ENCODE results near the gene IGF2BP2. TPM values are rescaled to one million over a fixed set of nuclear protein-coding genes. Genes with fewer than 3 reads are reported as not detected.
"Not testable (repeated sequence)": the region's sequence is repeated elsewhere in the genome, so short reads cannot be mapped to it uniquely, and the experiment has no call there.

The IGF2BP2 gene
- total and polyA plus RNA-seq, 3 experiments from 2014 or later, result 0.42 TPM; not detected in 1

DNA sequence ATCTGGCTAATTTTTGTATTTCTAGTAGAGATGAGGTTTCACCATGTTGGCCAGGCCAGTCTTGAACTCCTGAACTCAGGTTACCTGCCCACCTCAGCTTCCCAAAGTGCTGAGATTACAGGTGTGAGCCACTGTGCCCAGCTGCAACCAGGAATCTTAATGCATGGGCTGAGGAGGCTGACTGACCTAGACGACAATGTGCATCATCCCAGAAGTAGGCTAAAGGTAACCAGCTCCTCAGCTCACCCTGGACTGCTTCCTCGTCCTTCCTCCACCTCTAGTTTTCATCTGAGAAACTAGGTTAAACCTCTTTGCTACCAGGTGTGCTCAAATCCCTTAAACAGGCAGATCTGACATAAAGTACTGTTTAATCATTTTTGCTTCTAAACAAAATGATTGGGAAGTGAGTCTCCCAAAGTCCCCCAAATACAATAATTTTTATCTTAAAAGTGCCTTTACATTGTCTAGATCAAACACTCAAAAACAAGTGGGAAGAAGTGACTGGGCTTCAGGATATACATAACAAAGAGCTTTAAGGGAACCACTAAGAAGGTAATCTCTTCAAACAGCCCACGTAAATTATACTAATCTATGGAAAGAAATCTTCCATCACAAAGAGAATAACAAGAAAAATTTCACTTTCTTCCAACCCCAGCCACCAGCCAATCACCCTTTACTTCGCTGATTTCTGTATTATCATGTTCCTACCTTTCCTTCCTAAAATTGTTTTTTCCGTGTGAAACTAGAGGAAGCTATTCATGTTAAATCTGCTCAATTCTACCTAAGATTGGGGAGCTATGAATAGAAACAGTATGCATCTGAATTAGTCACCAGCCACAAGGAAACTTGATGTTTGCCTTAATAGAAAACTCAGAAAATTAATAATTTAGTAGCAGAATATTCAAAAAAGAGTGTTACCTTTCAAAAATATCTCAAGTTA lies 34.7 kb downstream of the IGF2BP2 start:
- Histone ChIP-seq H3K27ac (ENCODE audit: low read depth, low read length) (no peak overlapping the region), H3K4me1 (ENCODE audit: insufficient read depth, low read length) (no peaks in the 10 kb centered on the region), H3K36me3 (ENCODE audit: insufficient read depth, low read length) (no peaks in the 10 kb centered on the region), H3K27me3 (ENCODE audit: insufficient read depth, low read length, poor library complexity, severe bottlenecking) (no peaks in the 10 kb centered on the region), H3K4me3 (ENCODE audit: low read length) (no peak overlapping the region), H3K9me3 (ENCODE audit: low read length) (no peaks in the 10 kb centered on the region)
- Mint-ChIP-seq H3K36me3 (no peaks in the 10 kb centered on the region), H3K4me1 (no peaks in the 10 kb centered on the region), H3K27ac (no peak overlapping the region), H3K9me3 (no peaks in the 10 kb centered on the region), H3K27me3 (peaks cover 4 to 24% of the 10 kb centered on the region in 2 donors), H3K4me3 (no peak overlapping the region)
- ChIA-PET CTCF (no interaction called here), POLR2A (no interaction called here)
- no peak for DNase-seq

DNA sequence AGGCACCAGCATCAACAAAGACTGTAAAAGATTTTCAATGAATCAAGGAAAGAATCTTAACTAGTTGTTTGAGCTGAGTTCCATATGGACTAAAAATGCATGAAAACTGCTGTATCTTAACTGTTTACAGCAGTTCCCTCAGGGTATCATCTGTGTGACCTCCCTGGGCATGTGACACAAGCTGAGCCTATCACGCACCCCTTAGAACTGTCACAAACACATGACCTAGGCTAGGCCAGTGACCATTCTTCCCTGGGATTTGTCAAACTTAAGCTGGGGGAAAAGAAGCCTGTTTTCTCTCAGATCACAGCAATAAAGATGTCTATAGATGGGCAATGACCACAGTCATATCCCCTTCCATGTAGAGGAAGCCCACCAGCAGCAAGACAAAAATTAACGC lies 35.7 kb downstream of the IGF2BP2 start:
- CTCF ChIA-PET, result no interaction called here
- H3K4me3 ChIP-seq (ENCODE audit: low read length), result no peak overlapping the region
- Mint-ChIP-seq H3K27ac (no peak overlapping the region), H3K27me3 (peaks cover 4 to 26% of the 10 kb centered on the region in 2 donors), H3K36me3 (no peaks in the 10 kb centered on the region), H3K4me1 (no peaks in the 10 kb centered on the region), H3K4me3 (no peak overlapping the region), H3K9me3 (no peaks in the 10 kb centered on the region)
- no peaks in the 10 kb centered on the region for H3K4me1 ChIP-seq (ENCODE audit: insufficient read depth, low read length)
- no peaks in the 10 kb centered on the region for H3K36me3 ChIP-seq (ENCODE audit: insufficient read depth, low read length)
- H3K9me3 ChIP-seq (ENCODE audit: low read length), result no peaks in the 10 kb centered on the region
- H3K27ac ChIP-seq (ENCODE audit: low read depth, low read length), result no peak overlapping the region
- no peaks in the 10 kb centered on the region for H3K27me3 ChIP-seq (ENCODE audit: insufficient read depth, low read length, poor library complexity, severe bottlenecking)
- DNase-seq, result no peak
- POLR2A ChIA-PET, result no interaction called here

DNA sequence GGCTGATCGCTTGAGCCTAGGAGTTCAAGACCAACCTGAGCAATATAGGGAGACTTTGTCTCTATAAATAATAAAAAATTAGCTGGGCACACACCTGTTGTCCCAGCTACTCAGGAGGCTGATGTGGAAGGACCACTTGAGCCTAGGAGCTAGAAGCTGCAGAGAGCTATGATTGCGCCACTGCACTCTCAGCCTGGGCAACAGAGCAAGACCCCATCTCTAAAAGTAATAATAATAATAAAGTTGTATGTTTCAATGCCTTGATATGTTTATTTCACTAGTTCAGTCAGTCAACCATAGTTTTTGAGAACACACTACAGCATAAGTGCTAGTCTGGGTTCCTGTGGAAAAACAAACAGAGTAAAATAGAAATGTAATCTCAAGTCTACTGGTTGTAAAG lies 36.5 kb downstream of the IGF2BP2 start:
- no peaks in the 10 kb centered on the region for H3K9me3 ChIP-seq (ENCODE audit: low read length)
- H3K4me1 ChIP-seq (ENCODE audit: insufficient read depth, low read length), result no peaks in the 10 kb centered on the region
- H3K27ac ChIP-seq (ENCODE audit: low read depth, low read length), result no peak overlapping the region
- POLR2A ChIA-PET, result no interaction called here
- H3K9me3 Mint-ChIP-seq, result no peaks in the 10 kb centered on the region
- H3K27ac Mint-ChIP-seq, result no peak overlapping the region
- H3K36me3 Mint-ChIP-seq, result no peaks in the 10 kb centered on the region
- no peak overlapping the region for H3K4me3 ChIP-seq (ENCODE audit: low read length)
- H3K36me3 ChIP-seq (ENCODE audit: insufficient read depth, low read length), result no peaks in the 10 kb centered on the region
- no peak for DNase-seq
- H3K4me3 Mint-ChIP-seq, result no peak overlapping the region
- no peaks in the 10 kb centered on the region for H3K4me1 Mint-ChIP-seq
- H3K27me3 ChIP-seq (ENCODE audit: insufficient read depth, low read length, poor library complexity, severe bottlenecking), result no peaks in the 10 kb centered on the region
- CTCF ChIA-PET, result no interaction called here
- H3K27me3 Mint-ChIP-seq, result peaks cover 4 to 28% of the 10 kb centered on the region in 2 donors

DNA sequence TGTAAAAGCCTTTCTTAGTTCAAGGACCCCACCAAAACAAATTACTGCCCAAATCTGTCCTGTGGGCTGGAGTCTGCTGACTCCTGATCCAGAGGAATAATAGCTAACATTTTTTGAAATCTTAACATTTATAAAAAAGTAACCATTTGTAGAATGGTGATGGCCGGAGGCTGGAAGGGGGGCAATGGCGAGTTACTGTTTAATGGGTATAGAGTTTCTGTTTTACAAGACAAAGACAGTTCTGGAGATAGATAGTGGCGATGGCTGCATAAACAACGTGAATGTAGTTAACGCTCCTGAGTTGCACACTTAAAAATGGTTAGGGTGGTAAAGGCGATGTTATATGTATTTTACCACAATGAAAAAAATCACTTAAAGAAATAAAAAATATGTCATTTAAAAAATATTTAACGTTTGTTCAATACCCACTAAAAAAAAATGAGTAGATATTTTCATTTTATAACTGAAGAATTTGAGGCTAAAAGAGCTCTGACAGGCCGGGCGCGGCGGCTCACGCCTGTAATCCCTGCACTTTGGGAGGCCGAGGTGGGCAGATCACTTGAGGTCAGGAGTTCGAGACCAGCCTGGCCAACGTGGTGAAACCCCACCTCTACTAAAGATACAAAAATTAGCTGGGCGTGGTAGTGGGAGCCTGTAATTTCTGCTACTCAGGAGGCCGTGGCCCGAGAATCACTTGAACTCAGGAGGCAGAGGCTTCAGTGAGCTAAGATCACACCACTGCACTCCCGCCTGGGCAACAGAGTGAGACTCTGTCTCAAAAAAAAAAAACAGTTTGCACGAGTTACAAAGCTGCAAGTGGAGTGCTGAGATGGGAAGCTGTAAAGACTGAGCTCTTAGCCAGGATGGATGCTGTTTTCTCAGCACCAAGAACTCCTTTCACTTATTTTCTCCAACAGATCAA lies 37.6 kb downstream of the IGF2BP2 start:
- Mint-ChIP-seq H3K4me3 (no peak overlapping the region), H3K36me3 (no peaks in the 10 kb centered on the region), H3K9me3 (no peaks in the 10 kb centered on the region), H3K27me3 (peaks cover 4 to 29% of the 10 kb centered on the region in 2 donors), H3K27ac (no peak overlapping the region), H3K4me1 (no peaks in the 10 kb centered on the region)
- Histone ChIP-seq H3K27ac (ENCODE audit: low read depth, low read length) (no peak overlapping the region), H3K27me3 (ENCODE audit: insufficient read depth, low read length, poor library complexity, severe bottlenecking) (no peaks in the 10 kb centered on the region), H3K9me3 (ENCODE audit: low read length) (no peaks in the 10 kb centered on the region), H3K36me3 (ENCODE audit: insufficient read depth, low read length) (no peaks in the 10 kb centered on the region), H3K4me3 (ENCODE audit: low read length) (no peak overlapping the region), H3K4me1 (ENCODE audit: insufficient read depth, low read length) (no peaks in the 10 kb centered on the region)
- CTCF ChIA-PET, result no interaction called here
- POLR2A ChIA-PET, result no interaction called here
- DNase-seq, result no peak

DNA sequence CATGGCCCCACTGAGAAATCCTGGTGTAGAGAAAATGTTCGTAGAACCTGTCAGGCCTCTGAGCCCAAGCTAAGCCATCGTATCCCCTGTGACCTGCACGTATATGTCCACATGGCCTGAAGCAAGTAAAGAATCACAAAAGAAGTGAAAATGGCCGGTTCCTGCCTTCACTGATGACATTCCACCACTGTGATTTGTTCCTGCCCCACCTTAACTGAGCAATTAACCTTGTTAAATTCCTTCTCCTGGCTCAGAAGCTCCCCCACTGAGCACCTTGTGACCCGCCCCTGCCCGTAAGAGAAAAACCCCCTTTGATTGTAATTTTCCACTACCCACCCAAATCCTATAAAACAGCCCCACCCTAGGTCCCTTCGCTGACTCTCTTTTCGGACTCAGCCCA lies 38.6 kb downstream of the IGF2BP2 start:
- H3K4me1 Mint-ChIP-seq; H3K9me3 ChIP-seq (ENCODE audit: low read length); H3K4me1 ChIP-seq (ENCODE audit: insufficient read depth, low read length); H3K4me3 ChIP-seq (ENCODE audit: low read length); H3K27me3 ChIP-seq (ENCODE audit: insufficient read depth, low read length, poor library complexity, severe bottlenecking); H3K36me3 Mint-ChIP-seq; H3K9me3 Mint-ChIP-seq; POLR2A ChIA-PET; H3K27ac ChIP-seq (ENCODE audit: low read depth, low read length); CTCF ChIA-PET; H3K27ac Mint-ChIP-seq; DNase-seq; H3K4me3 Mint-ChIP-seq; H3K36me3 ChIP-seq (ENCODE audit: insufficient read depth, low read length): not testable (repeated sequence)
- H3K27me3 Mint-ChIP-seq, result peaks cover 4 to 23% of the 10 kb centered on the region in 2 donors

DNA sequence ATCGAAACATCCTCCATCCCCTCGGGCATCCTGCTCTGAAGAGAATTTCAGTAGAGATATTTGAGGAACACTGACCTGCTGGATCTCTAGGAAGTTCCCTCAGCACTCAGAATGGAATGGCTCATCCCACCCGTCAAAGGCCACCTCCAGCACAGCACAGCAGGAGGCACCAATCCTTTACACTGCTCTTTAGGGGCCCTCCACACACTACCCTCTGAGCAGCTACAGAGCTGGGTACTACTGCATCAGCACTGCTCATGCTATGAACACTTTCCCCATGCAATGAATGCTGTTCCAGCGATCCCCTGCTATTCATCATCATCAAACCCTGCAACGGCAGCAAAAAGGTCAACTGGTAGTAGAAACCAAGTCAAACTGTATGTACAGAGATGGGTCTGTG lies 40.5 kb downstream of the IGF2BP2 start:
- DNase-seq, result no peak
- Histone ChIP-seq H3K9me3 (ENCODE audit: low read length) (no peaks in the 10 kb centered on the region), H3K4me3 (ENCODE audit: low read length) (no peak overlapping the region), H3K4me1 (ENCODE audit: insufficient read depth, low read length) (no peaks in the 10 kb centered on the region), H3K27me3 (ENCODE audit: insufficient read depth, low read length, poor library complexity, severe bottlenecking) (no peaks in the 10 kb centered on the region), H3K27ac (ENCODE audit: low read depth, low read length) (no peak overlapping the region), H3K36me3 (ENCODE audit: insufficient read depth, low read length) (no peaks in the 10 kb centered on the region)
- POLR2A ChIA-PET, result no interaction called here
- Mint-ChIP-seq H3K36me3 (no peaks in the 10 kb centered on the region), H3K27me3 (peaks cover 4 to 27% of the 10 kb centered on the region in 2 donors), H3K9me3 (no peaks in the 10 kb centered on the region), H3K4me3 (no peak overlapping the region), H3K27ac (no peak overlapping the region), H3K4me1 (no peaks in the 10 kb centered on the region)
- CTCF ChIA-PET, result no interaction called here

DNA sequence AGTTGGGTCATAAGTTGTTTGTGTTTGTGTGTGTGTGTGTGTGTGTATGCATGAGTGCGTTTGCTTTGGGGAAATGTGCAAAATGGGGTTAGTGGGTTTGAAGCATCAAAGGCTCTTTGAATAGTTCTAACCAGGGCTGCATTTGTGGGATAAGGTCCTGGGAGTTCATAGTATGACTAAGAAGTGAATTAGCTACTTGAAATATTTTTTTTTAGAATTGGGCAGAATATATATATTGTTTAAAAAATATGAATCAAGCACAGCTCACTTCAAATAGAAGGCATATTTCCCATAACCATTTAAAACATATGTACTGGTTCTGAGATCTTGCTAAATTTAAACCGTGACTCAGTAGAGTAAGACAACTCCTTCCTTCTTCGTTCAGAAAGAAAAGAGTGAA lies 43.1 kb downstream of the IGF2BP2 start:
- ChIA-PET POLR2A (no interaction called here), CTCF (interaction anchor here (1.0 kb wide), 1 partner anchor 14 kb away, joined by 5 read pairs; no protein-coding TSS in a partner anchor)
- Mint-ChIP-seq H3K9me3 (no peaks in the 10 kb centered on the region), H3K4me1 (no peaks in the 10 kb centered on the region), H3K27ac (no peak overlapping the region), H3K4me3 (no peak overlapping the region), H3K27me3 (peaks cover 4 to 36% of the 10 kb centered on the region in 2 donors), H3K36me3 (no peaks in the 10 kb centered on the region)
- H3K27me3 ChIP-seq (ENCODE audit: insufficient read depth, low read length, poor library complexity, severe bottlenecking), result no peaks in the 10 kb centered on the region
- no peaks in the 10 kb centered on the region for H3K9me3 ChIP-seq (ENCODE audit: low read length)
- no peak overlapping the region for H3K4me3 ChIP-seq (ENCODE audit: low read length)
- no peak for DNase-seq
- H3K27ac ChIP-seq (ENCODE audit: low read depth, low read length), result no peak overlapping the region
- no peaks in the 10 kb centered on the region for H3K36me3 ChIP-seq (ENCODE audit: insufficient read depth, low read length)
- no peaks in the 10 kb centered on the region for H3K4me1 ChIP-seq (ENCODE audit: insufficient read depth, low read length)

DNA sequence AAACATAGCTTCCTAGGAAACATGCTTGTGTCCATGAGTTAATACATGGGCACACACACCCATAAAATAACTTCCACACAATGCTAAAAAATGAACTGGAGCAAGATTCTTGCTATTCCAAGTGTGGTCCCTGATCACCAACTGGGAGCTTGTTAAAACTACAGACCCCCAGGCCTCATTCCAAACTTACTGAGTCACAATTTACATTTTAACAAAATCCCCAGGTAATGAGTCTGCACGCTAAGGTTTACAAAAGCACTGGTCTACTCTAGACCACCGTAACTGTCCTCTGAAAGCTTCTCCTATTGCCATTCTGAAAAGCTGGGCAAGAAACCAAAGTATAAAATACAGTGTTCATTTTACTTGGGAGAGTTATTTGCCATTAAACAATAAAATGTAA lies 45.4 kb downstream of the IGF2BP2 start:
- Histone ChIP-seq H3K36me3 (ENCODE audit: insufficient read depth, low read length) (no peaks in the 10 kb centered on the region), H3K9me3 (ENCODE audit: low read length) (no peaks in the 10 kb centered on the region), H3K4me1 (ENCODE audit: insufficient read depth, low read length) (no peaks in the 10 kb centered on the region), H3K4me3 (ENCODE audit: low read length) (no peak overlapping the region), H3K27me3 (ENCODE audit: insufficient read depth, low read length, poor library complexity, severe bottlenecking) (no peaks in the 10 kb centered on the region), H3K27ac (ENCODE audit: low read depth, low read length) (no peak overlapping the region)
- DNase-seq, result no peak
- peaks cover 0 to 2% (median 0%) of the 10 kb centered on the region in 5 donors for H3K9me3 Mint-ChIP-seq
- CTCF ChIA-PET, result interaction anchor here (1.1 kb wide), 1 partner anchor 17 kb away, joined by 3 read pairs; no protein-coding TSS in a partner anchor
- no peak overlapping the region for H3K27ac Mint-ChIP-seq
- POLR2A ChIA-PET, result no interaction called here
- no peaks in the 10 kb centered on the region for H3K36me3 Mint-ChIP-seq
- H3K4me1 Mint-ChIP-seq, result no peaks in the 10 kb centered on the region
- H3K4me3 Mint-ChIP-seq, result no peak overlapping the region
- peaks cover 9 to 40% of the 10 kb centered on the region in 2 donors for H3K27me3 Mint-ChIP-seq
